ENCODE results near the gene PROM1.

GRCh38 chr4:16045687-16046086, 38.1 kb downstream of the PROM1 start:
- TF ChIP-seq CTCF (IDR thresholded peaks at IDR 0.05; ENCODE audit: low read length), result no peak
- TF ChIP-seq EZH2 (IDR thresholded peaks at IDR 0.05; ENCODE audit: borderline replicate concordance, low read length), result no peak

All from OCI-LY1 (cell line).